WERI-Rb-1 (cell line): ENCODE measurements around the gene CCDC154.

Experiments
- DNase-seq: peaks from one replicate; pipeline ENCODE4 v3.0.0-alpha.2; 2020
- H3K27ac ChIP-seq: fragments of 250-450 bp; sonication (Bioruptor Pico); 2 replicates; pipeline ENCODE4 v1.5.1; 2020; ENCODE audit warnings: mild to moderate bottlenecking, moderate library complexity
- H3K27me3 ChIP-seq: fragments of 250-450 bp; sonication (Bioruptor Pico); 2 replicates; pipeline ENCODE4 v1.5.1; 2021; ENCODE audit warnings: mild to moderate bottlenecking, low read depth, moderate library complexity; ENCODE audit not compliant: insufficient read depth, severe bottlenecking
- H3K36me3 ChIP-seq: fragments of 250-450 bp; sonication (Bioruptor Pico); 2 replicates; pipeline ENCODE4 v1.5.1; 2020; ENCODE audit warnings: mild to moderate bottlenecking, moderate library complexity
- H3K4me3 ChIP-seq: 2 replicates; pipeline ENCODE4 v1.5.1; 2011; ENCODE audit warnings: low read depth, mild to moderate bottlenecking, control low read depth, low read length
- H3K9me3 ChIP-seq: fragments of 250-450 bp; sonication (Bioruptor Pico); 2 replicates; pipeline ENCODE4 v1.5.1; 2021; ENCODE audit warnings: mild to moderate bottlenecking, moderate library complexity; ENCODE audit not compliant: severe bottlenecking
- CTCF ChIP-seq: IDR thresholded peaks from 2 replicates; pipeline ENCODE4 v1.5.1; 2011; ENCODE audit warnings: low read depth, mild to moderate bottlenecking, control low read depth, inconsistent platforms, low read length

The CCDC154 gene

GRCh38 chr16:1425616-1426370 lies 18.6 kb downstream of the CCDC154 start:
- Histone ChIP-seq H3K36me3 (no peaks in the 10 kb centered on the region), H3K4me3 (no peak overlapping the region), H3K27me3 (no peaks in the 10 kb centered on the region), H3K27ac (no peak overlapping the region), H3K9me3 (no peaks in the 10 kb centered on the region)
- TF ChIP-seq CTCF: no peak
- DNase-seq: no peak

- Histone ChIP-seq H3K27ac (no peak overlapping the region), H3K4me3 (no peak overlapping the region), H3K9me3 (no peaks in the 10 kb centered on the region), H3K27me3 (no peaks in the 10 kb centered on the region), H3K36me3 (no peaks in the 10 kb centered on the region; the same call in none of the 2 replicates)
- DNase-seq: no peak
- no peak for TF ChIP-seq CTCF
These were observed 20.3 kb downstream of the CCDC154 start for GRCh38 chr16:1424028-1424427.

GRCh38 chr16:1422076-1422475 lies 22.3 kb downstream of the CCDC154 start:
- no peaks in the 10 kb centered on the region for H3K27me3 ChIP-seq
- H3K27ac ChIP-seq: peak overlapping the region; percentile 85; the same call in 1 of the 2 replicates
- H3K36me3 ChIP-seq: peaks cover 11% of the 10 kb centered on the region
- no peak overlapping the region for H3K4me3 ChIP-seq
- TF ChIP-seq CTCF: no peak
- DNase-seq: no peak
- no peaks in the 10 kb centered on the region for H3K9me3 ChIP-seq

- DNase-seq: no peak
- H3K27me3 ChIP-seq: no peaks in the 10 kb centered on the region
- peaks cover 11% of the 10 kb centered on the region for H3K36me3 ChIP-seq
- H3K27ac ChIP-seq: peak overlapping the region; percentile 85
- no peaks in the 10 kb centered on the region for H3K9me3 ChIP-seq
- TF ChIP-seq CTCF: no peak
- H3K4me3 ChIP-seq: peak overlapping the region; percentile 87
These were observed 24.2 kb downstream of the CCDC154 start for GRCh38 chr16:1420111-1420539.

- no peak for TF ChIP-seq CTCF
- Histone ChIP-seq H3K27ac (no peak overlapping the region), H3K36me3 (peaks cover 15% of the 10 kb centered on the region), H3K27me3 (no peaks in the 10 kb centered on the region), H3K4me3 (no peak overlapping the region), H3K9me3 (no peaks in the 10 kb centered on the region)
- DNase-seq: no peak
These were observed 27.8 kb downstream of the CCDC154 start for GRCh38 chr16:1416521-1416941.
